HEK293 (cell line): Measurements from ENCODE around the gene SH3RF1.

Experiments
- CTCF ChIA-PET: fragments of 350-600 bp; formaldehyde crosslinking; extraction: SDS; loops from one replicate; lab custom pipeline; 2021; ENCODE audit warnings: antibody characterized with exemption; lab: Yijun Ruan, JAX
- POLR2A ChIA-PET: fragments of 300-600 bp; formaldehyde crosslinking; extraction: SDS; loops from one replicate; lab custom pipeline; 2020; ENCODE audit warnings: antibody characterized with exemption, inconsistent platforms; lab: Yijun Ruan, JAX
- H3K27ac ChIP-seq: fragments of 200-500 bp; sonication (Bioruptor generic); 2 replicates; pipeline ENCODE4 v1.5.1; 2014; ENCODE audit warnings: low read depth, low read length, control low read depth, inconsistent platforms; ENCODE audit errors: extremely low read depth
- H3K36me3 ChIP-seq, 2 experiments: fragments of 200-500 bp in 1 of 2; sonication (Bioruptor generic) in 1 of 2; 1 replicate in 1 of 2; 2 replicates in 1 of 2; pipeline ENCODE4 v1.5.1; 2014 to 2017; ENCODE audit warnings: inconsistent platforms in 2 of 2, low read length in 2 of 2; ENCODE audit not compliant: control insufficient read depth in 2 of 2, insufficient read depth in 1 of 2
- H3K4me1 ChIP-seq: fragments of 200-500 bp; sonication (Bioruptor generic); 2 replicates; pipeline ENCODE4 v1.5.1; 2014; ENCODE audit warnings: mild to moderate bottlenecking, low read length, inconsistent platforms; ENCODE audit not compliant: control insufficient read depth, insufficient read depth
- H3K4me3 ChIP-seq: 2 replicates; pipeline ENCODE4 v1.5.1; 2011; ENCODE audit warnings: low read depth, mild to moderate bottlenecking, control low read depth, low read length, moderate library complexity
- H3K9me3 ChIP-seq: fragments of 200-500 bp; sonication (Bioruptor generic); 2 replicates; pipeline ENCODE4 v1.5.1; 2014; ENCODE audit warnings: low read depth, low read length, inconsistent platforms; ENCODE audit not compliant: control insufficient read depth, insufficient read depth
- HOXA7 ChIP-seq: sonication (generic); formaldehyde crosslinking; IDR thresholded peaks from 2 replicates; pipeline ENCODE4 v1.8.1; 2022; ENCODE audit warnings: missing genetic modification reagents, borderline replicate concordance
- KLF10 ChIP-seq: fragments of 450-650 bp; IDR thresholded peaks from 2 replicates; pipeline ENCODE4 v1.5.1; 2018; ENCODE audit warnings: missing biosample characterization, mild to moderate bottlenecking, missing genetic modification characterization
- MEIS1 ChIP-seq: sonication (generic); formaldehyde crosslinking; IDR thresholded peaks from 2 replicates; pipeline ENCODE4 v1.8.1; 2022; ENCODE audit warnings: missing genetic modification reagents, mild to moderate bottlenecking, borderline replicate concordance
- SP2 ChIP-seq: fragments of 450-650 bp; formaldehyde crosslinking; IDR thresholded peaks from 2 replicates; pipeline ENCODE4 v1.5.1; 2016; ENCODE audit warnings: missing biosample characterization, missing genetic modification characterization
- ZBTB11 ChIP-seq: fragments of 450-650 bp; formaldehyde crosslinking; conservative IDR thresholded peaks from 2 replicates; pipeline ENCODE4 v1.5.1; 2016; ENCODE audit warnings: low read depth, missing biosample characterization, missing genetic modification characterization
- ZBTB17 ChIP-seq: fragments of 450-650 bp; formaldehyde crosslinking; IDR thresholded peaks from 2 replicates; pipeline ENCODE4 v1.5.1; 2016; ENCODE audit warnings: missing biosample characterization, missing genetic modification characterization
- ZBTB48 ChIP-seq: fragments of 450-650 bp; formaldehyde crosslinking; IDR thresholded peaks from 2 replicates; pipeline ENCODE4 v1.5.1; 2016; ENCODE audit warnings: missing biosample characterization, missing genetic modification characterization
- ZEB2 ChIP-seq: fragments of 450-650 bp; formaldehyde crosslinking; IDR thresholded peaks from 2 replicates; pipeline ENCODE4 v1.5.1; 2016; ENCODE audit warnings: missing biosample characterization, missing genetic modification characterization
- ZFP3 ChIP-seq: fragments of 450-650 bp; formaldehyde crosslinking; IDR thresholded peaks from 2 replicates; pipeline ENCODE4 v1.5.1; 2016; ENCODE audit warnings: low read depth, missing biosample characterization, missing genetic modification characterization
- ZNF157 ChIP-seq: fragments of 450-650 bp; formaldehyde crosslinking; IDR thresholded peaks from 2 replicates; pipeline ENCODE4 v1.5.1; 2016; ENCODE audit warnings: missing biosample characterization, missing genetic modification characterization
- ZNF2 ChIP-seq: fragments of 450-650 bp; formaldehyde crosslinking; IDR thresholded peaks from 2 replicates; pipeline ENCODE4 v1.5.1; 2016; ENCODE audit warnings: missing biosample characterization, missing genetic modification characterization
- ZNF214 ChIP-seq: fragments of 450-650 bp; formaldehyde crosslinking; IDR thresholded peaks from 2 replicates; pipeline ENCODE4 v1.5.1; 2017; ENCODE audit warnings: missing biosample characterization, mild to moderate bottlenecking, missing genetic modification characterization, borderline replicate concordance
- ZNF335 ChIP-seq: fragments of 450-650 bp; formaldehyde crosslinking; conservative IDR thresholded peaks from 2 replicates; pipeline ENCODE4 v1.5.1; 2016; ENCODE audit warnings: missing biosample characterization, missing genetic modification characterization
- ZNF416 ChIP-seq: fragments of 450-650 bp; formaldehyde crosslinking; IDR thresholded peaks from 2 replicates; pipeline ENCODE4 v1.5.1; 2016; ENCODE audit warnings: missing biosample characterization, missing genetic modification characterization
- ZNF521 ChIP-seq: fragments of 450-650 bp; formaldehyde crosslinking; IDR thresholded peaks from 2 replicates; pipeline ENCODE4 v1.5.1; 2017; ENCODE audit warnings: missing biosample characterization, mild to moderate bottlenecking, missing genetic modification characterization
- ZNF600 ChIP-seq: fragments of 450-650 bp; formaldehyde crosslinking; IDR thresholded peaks from 2 replicates; pipeline ENCODE4 v1.5.1; 2016; ENCODE audit warnings: missing biosample characterization, missing genetic modification characterization
- ZSCAN30 ChIP-seq: fragments of 450-650 bp; IDR thresholded peaks from 2 replicates; pipeline ENCODE4 v1.5.1; 2018; ENCODE audit warnings: missing biosample characterization, mild to moderate bottlenecking, missing genetic modification characterization, moderate library complexity
- TF ChIP-seq, protein P1 (sequence below): fragments of 450-650 bp; formaldehyde crosslinking; IDR thresholded peaks from 2 replicates; pipeline ENCODE4 v1.5.1; 2016; ENCODE audit warnings: missing biosample characterization, missing genetic modification characterization
- TF ChIP-seq, protein P2 (sequence below): fragments of 450-650 bp; formaldehyde crosslinking; IDR thresholded peaks from 2 replicates; pipeline ENCODE4 v1.5.1; 2016; ENCODE audit warnings: missing biosample characterization, missing genetic modification characterization

SH3RF1 gene

DNA sequence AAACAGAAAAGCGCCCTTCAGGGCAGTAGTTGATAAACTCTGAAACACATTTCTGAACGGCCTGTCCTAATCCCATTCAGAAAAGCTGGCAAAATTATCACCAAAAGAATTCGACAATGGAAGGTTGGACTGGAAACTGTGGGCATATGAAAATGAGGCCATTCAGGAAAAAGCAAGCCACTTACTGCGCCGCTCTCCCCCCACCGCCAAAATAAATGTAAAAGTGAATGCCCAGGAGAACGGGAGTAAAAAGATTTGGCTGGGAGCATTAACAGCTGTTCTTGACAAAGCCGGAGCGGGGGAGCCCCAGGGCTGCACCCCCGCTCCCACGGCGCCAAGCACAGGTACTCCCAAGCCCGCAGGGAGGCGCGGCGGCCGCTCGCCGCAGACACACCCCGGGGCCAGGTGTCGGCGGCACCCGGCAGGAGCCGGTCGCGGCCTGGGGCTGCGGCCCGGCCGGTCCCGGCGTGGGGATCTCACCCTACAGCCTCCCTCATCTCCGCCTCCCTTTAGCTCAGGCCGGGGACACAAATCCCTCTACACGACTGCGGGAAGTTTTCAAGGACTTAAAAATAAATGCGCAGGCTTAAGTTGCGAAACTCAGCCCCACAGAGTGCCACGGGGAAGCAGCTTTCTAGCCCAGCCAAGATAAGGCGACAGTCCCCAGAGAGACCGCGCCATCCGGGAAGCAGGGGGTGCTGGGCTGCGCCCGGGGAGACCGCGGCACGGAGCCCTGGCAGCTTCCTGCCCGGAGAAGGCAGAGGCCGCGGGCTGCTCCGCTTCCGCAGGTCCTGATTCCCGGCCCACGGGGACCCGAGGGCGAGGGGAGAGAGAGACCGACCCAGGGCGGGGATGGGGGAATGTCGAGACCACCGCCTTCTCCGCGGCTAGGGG lies 593 bp downstream of the SH3RF1 start (continued):
- TF ChIP-seq ZSCAN30 (tag by site-specific recombination) = 0 out of 2 replicates have a peak, but pooled peaks have one; percentile 17
- no peak for TF ChIP-seq ZNF214
- no peak for TF ChIP-seq SP2 (tag by site-specific recombination)
- TF ChIP-seq ZNF416 (tag by site-specific recombination) = no peak
- no peak for TF ChIP-seq ZBTB11 (tag by site-specific recombination)
- no peak for TF ChIP-seq ZNF157 (tag by site-specific recombination)
- TF ChIP-seq ZNF2 (tag by site-specific recombination) = peak; percentile 41; the same call in 1 of the 2 replicates
- TF ChIP-seq, protein P1, sequence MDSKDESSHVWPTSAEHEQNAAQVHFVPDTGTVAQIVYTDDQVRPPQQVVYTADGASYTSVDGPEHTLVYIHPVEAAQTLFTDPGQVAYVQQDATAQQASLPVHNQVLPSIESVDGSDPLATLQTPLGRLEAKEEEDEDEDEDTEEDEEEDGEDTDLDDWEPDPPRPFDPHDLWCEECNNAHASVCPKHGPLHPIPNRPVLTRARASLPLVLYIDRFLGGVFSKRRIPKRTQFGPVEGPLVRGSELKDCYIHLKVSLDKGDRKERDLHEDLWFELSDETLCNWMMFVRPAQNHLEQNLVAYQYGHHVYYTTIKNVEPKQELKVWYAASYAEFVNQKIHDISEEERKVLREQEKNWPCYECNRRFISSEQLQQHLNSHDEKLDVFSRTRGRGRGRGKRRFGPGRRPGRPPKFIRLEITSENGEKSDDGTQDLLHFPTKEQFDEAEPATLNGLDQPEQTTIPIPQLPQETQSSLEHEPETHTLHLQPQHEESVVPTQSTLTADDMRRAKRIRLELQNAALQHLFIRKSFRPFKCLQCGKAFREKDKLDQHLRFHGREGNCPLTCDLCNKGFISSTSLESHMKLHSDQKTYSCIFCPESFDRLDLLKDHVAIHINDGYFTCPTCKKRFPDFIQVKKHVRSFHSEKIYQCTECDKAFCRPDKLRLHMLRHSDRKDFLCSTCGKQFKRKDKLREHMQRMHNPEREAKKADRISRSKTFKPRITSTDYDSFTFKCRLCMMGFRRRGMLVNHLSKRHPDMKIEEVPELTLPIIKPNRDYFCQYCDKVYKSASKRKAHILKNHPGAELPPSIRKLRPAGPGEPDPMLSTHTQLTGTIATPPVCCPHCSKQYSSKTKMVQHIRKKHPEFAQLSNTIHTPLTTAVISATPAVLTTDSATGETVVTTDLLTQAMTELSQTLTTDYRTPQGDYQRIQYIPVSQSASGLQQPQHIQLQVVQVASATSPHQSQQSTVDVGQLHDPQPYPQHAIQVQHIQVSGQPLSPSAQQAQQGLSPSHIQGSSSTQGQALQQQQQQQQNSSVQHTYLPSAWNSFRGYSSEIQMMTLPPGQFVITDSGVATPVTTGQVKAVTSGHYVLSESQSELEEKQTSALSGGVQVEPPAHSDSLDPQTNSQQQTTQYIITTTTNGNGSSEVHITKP (tag by site-specific recombination) = peak; percentile 7; the same call in 1 of the 2 replicates
- no peak for TF ChIP-seq MEIS1 (CRISPR knock-in tag)
- peak; percentile 64 for TF ChIP-seq ZNF335
- TF ChIP-seq, protein P2, sequence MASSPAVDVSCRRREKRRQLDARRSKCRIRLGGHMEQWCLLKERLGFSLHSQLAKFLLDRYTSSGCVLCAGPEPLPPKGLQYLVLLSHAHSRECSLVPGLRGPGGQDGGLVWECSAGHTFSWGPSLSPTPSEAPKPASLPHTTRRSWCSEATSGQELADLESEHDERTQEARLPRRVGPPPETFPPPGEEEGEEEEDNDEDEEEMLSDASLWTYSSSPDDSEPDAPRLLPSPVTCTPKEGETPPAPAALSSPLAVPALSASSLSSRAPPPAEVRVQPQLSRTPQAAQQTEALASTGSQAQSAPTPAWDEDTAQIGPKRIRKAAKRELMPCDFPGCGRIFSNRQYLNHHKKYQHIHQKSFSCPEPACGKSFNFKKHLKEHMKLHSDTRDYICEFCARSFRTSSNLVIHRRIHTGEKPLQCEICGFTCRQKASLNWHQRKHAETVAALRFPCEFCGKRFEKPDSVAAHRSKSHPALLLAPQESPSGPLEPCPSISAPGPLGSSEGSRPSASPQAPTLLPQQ (tag by site-specific recombination) = no peak
- peak; percentile 32; the same call in 1 of the 2 replicates for TF ChIP-seq KLF10 (tag by site-specific recombination)
- no peak for TF ChIP-seq HOXA7 (CRISPR knock-in tag)

- TF ChIP-seq, protein P1 (tag by site-specific recombination) = 0 out of 2 replicates have a peak, but pooled peaks have one; percentile 16
- TF ChIP-seq ZNF600 (tag by site-specific recombination) = peak; percentile 43; the same call in 1 of the 2 replicates
- TF ChIP-seq ZEB2 (tag by site-specific recombination) = 0 out of 2 replicates have a peak, but pooled peaks have one; percentile 26
- peak; percentile 60; the same call in 1 of the 2 replicates for TF ChIP-seq ZBTB48 (tag by site-specific recombination)
- no peak for TF ChIP-seq ZNF521 (tag by site-specific recombination)
- no peak for TF ChIP-seq ZFP3 (tag by site-specific recombination)
- peak; percentile 22 for TF ChIP-seq ZNF335
- peak; percentile 89 for TF ChIP-seq ZBTB17 (tag by site-specific recombination)
- TF ChIP-seq, all 188 proteins: peak for 6
- POLR2A ChIA-PET = interaction anchor here (1.2 kb wide), 2 partner anchors 259 kb away, joined by 3 read pairs; partner anchors contain the start of gene CBR4
- H3K4me3 ChIP-seq = peak overlapping the region; percentile 72
- H3K27ac ChIP-seq = peak overlapping the region; percentile 17; the same call in 1 of the 2 replicates
- no peaks in the 10 kb centered on the region for H3K9me3 ChIP-seq
- CTCF ChIA-PET = interaction anchor here (0.5 to 1.8 kb wide), 7 partner anchors 13 to 217 kb away, joined by 3 to 6 read pairs (median 3); no protein-coding TSS in a partner anchor
- H3K36me3 ChIP-seq = peaks cover 0 to 11% of the 10 kb centered on the region in 2 experiments; a peak in 2 of 3 replicates
- peaks cover 14% of the 10 kb centered on the region for H3K4me1 ChIP-seq
These were observed 1.6 kb downstream of the SH3RF1 start for GRCh38 chr4:169268951-169269760.
